Fibroblast of the conjunctiva (primary cell): ENCODE data around the gene PRPS1.
"Not testable (repeated sequence)": the region's sequence is repeated elsewhere in the genome, so short reads cannot be mapped to it uniquely, and the experiment has no call there.

Experiments
- DNase-seq: peaks from one replicate; pipeline ENCODE4 v3.0.0-alpha.2; 2010; ENCODE audit warnings: low read depth

The PRPS1 gene

DNA sequence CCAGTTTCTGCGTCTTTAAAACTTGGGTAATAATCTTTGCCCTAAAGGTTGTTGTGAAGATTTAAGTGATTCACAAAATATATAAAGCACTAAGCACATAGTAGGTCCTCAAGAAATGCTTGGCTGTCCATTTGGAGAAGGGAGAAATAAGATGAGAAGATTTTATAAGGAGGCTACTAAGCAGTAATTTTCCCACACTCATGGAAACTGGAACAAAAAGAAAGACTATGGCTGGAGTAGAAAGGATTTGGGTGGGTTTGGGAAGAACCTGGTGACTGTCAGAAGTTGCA, 47.0 kb downstream of the PRPS1 start:
- DNase-seq, result no peak

DNA sequence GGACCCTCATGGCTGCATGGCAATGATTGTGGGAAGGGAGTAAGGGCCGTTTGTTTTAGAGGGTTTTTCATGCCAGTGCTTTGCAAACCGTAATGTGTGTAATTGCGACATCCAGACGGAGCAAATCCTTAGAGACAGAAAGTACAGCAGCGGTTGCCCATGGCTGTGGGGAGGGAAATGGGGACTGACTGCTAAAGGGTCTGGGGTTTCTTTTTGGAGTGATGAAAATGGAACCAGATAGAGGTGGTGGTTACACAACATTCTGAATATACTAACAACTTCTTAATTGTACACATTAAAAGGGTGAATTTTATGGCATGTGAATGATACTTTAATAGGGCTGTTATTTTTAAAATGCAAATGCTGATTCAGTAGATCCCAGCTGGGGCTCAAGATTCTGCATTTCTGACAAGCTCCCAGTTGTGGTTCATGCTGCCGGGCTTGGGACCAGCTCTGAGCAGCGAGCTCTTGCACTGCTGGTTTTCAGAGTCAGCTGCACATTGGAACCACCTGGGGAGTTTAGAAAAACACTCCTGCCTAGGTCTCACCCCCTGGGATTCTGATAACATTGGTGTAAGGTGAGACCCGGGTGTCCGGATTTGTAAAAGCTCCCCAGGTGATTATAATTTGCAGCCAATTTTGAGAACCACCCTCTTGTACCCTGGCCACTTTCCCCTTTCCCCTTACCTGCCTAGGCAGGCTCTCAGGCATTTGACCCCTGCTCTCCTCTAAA, 47.7 kb downstream of the PRPS1 start:
- peak; percentile 53 for DNase-seq

DNA sequence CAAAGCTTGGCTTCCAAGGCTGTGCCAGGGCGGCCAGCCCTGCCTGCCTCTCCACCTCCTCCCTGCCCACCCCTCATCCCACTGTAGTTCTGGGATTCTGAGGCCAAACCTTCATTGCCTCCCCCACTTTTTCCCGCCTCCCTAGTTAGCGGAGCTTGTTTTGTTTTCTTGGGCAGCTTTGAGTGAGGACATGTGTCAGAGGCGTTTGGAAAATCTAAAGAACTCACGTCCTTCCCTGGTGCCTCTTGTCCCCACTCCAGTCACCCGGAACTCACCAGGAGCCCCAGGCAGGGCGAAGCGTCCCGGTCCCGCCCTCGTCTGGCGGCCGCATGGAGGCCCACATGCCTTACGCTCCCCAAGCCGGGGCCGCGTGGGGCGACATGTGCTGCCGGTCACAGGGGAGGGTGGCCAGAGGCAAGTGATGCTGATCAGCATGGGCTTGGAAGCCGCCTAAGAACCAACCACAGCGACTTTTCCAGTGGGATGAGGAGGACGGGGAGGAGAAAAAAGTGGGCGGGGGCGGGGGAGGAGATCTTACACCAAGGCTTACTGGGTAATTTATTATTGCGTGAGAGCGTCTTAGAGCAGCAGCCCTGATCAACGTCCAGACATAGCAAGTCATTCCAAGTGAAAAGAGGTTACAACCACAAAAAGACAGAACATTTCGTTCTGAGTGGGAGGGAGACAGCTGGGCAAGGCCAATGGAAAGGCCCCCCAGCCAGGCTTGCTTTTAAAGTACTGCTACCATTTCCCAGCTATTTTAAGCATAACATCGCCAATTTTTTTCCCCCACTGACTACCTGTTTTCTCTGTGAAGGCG, 48.5 kb downstream of the PRPS1 start:
- DNase-seq, result peak; percentile 93

DNA sequence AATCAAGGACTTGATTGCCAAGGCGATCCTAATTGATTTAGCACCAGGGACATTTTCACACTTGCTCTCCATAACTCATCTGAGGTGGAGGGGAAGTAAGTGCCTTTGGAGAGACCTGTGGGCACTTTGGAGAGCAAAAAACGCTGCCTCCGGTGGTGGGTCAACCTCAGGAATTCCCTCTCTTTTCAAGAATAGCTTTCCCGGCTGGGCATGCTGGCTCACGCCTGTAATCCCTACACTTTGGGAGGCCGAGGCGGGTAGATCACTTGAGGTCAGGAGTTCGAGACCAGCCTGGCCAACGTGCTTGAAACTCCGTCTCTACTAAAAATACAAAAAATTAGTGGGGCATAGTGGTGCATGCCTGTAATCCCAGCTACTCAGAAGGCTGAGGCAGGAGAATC, 49.2 kb downstream of the PRPS1 start:
- DNase-seq, result no peak

DNA sequence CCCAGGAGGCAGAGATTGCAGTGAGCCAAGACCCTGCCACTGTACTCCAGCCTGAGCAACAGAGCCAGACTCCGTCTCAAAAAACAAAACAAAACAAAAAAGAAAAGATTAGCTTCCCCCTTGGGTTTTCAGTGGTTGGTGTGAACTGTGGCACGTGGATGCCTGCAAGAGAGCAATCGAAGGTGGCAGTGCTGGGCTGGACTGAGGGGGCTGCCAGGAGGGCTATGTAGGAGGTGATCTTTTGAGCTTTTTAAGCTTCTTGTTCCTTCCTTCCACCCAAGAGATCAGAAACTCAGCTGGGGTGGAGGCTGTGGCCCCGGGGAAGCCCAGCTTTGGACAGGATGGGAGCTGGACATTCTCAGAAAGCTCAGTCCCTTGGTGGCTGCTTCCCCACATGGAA, 49.6 kb downstream of the PRPS1 start:
- no peak for DNase-seq

DNA sequence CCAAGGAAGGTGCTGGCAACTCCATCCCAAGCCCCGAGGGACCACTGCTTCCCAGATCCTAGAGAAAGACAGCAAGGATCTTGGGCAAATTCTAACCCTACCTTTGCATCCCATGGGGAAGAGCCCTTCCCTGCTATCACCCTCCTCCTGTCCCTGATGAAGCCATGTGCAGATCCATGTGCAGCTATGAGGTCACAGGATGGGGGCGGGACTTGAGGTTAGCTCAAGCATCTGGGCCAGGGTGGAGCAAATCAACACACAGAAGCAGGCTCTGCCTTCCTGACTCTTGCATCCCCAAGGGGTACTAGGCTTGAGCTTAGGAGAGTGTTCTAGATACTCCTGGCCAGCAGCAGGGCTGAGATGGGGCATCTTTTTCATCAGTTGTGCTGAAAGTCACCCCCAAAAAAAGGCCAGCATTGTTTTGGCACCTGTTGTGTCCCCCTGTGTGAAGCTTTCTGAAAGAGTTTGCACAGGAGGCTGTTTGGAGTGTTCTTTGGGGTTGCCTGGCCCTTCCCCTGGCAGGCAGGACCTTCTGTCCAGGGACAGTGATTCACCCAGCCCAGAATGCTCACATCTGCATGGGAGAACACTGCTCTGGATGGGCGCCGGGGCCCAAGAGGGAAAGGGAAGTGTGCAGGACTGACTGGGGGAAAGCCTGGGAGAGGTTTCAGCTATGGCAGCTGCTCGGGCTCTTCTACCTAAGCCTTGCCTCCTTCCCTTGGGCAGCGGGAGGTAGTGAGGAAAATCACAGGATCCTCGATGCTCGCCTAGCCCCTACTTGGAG, 50.8 kb downstream of the PRPS1 start:
- DNase-seq, result peak; percentile 78

DNA sequence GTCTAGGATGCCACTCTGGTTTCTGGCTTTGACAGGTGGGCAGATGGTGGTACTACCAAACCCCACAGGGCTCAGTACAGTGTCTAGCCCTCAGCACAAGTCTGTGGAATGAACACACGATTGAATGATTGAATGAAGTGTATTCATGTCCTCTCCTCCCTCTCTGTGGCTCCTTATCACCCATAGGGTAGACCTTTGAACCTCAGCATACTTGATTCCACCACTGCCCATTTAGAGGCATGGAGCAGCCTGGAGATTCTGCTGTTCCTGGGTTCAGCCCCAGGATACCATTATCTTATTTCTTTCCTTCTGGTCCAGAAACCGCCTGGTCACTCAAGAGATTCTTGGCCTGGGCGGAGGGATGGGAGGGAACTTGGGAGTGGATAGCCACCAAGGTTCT, 53.9 kb downstream of the PRPS1 start:
- no peak for DNase-seq

DNA sequence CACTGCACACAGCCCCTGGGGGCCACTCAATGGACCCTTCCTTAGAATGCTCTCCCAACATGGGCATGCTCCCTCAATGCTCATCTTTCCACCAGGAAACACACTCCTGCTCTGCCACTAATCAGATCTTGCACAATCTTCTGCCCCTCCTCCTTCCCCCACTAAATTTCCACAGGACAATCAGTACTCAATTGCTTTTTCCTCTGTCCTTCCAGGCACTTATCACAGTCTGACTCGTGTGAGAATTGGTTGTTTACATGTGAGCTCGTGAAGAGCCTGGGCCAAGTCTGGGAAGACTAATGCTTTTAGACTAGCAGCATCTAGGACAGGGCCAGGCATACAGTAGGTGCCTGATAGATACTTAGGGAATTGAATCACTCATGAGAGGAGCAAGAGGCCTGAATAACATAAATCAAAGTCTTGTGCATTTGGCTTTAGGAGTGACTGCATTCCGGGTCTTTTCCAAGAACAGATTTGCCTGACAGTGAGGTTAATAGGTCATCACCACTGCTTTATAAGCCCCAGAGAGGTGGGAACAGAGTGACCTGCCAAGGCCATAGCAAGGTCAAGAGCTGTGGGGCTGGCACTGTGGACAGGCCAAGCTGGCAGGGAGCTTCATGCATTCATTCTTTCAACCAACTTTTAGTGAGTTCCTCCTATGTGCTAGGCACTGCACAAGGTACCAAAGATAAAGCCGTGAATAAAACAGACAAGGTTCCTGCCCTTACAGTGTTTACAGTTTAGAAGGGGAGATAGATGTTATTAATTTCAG, 55.0 kb downstream of the PRPS1 start:
- DNase-seq, result no peak

DNA sequence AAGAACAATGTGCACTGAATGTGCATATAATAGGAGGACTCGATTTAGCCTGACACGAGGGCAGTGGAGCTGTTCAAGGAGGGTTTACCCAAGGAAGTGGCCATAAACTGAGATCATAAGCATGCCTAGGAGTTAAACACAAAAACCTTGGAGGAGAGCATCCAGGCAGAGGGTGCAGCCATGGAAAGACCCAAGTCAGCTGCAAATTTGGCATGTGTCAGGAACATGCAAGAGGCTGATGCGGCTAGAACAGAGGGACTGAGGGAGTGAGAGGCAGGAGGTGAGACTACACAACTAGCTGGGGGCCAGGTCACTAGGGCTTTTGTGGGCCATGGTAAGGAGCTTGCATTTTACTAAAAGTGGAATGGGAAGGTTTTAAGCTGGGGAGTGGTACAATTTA, 55.6 kb downstream of the PRPS1 start:
- no peak for DNase-seq

DNA sequence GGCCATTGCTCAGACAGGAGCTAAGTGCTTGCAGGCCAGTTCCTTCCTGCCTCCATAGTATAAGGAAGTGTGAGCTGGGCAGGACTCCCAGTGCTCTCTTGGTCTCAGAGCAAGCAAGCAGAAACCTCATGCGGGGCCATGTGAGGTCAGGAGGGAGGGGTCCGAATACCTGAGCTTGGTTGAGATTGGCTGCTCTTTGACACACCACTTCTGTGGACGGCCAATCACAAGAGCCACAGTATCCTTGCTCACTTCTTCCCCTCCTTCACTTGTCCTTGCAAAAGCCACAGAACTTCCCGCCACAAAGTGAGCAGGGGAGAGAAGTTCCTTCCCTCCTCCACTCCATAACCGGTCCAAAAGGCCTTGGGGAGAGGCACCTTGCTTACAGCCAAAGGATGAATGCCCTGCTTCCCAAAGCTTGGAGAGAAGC, 56.7 kb downstream of the PRPS1 start:
- peak; percentile 63 for DNase-seq

DNA sequence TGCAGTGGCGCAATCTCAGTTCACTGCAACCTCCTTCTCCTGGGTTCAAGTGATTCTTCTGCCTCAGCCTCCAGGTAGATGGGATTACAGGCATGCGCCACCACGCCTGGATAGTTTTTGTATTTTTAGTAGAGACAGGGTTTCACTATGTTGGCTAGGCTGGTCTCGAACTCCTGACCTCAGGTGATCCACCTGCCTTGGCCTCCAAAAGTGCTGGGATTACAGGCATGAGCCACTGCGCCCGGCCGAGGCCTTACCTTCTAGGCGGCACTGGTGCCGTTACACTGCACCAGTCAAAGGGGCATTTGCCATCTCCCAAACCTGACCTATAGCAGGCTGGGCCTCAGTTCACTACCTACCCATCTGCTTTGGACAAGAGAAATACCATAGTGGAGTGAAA, 57.3 kb downstream of the PRPS1 start:
- DNase-seq, result not testable (repeated sequence)

DNA sequence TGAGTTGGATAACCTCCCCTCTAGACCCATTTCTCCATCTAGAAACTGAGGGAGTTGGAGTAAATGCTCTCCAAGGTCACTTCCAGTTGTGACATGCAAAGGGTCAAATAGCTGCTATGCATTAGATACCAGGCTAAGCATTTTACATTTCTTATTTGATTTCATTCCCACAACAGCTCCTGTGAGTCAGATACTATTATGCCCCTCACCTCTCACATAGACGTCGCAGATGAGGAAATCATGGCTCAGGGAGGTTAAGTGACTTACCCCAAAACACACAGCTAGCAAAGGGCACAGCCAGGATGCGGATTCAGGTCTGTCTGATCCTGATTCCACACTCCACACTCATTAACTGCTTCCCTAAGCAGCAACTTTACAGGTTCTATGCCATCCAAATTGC, 57.7 kb downstream of the PRPS1 start:
- no peak for DNase-seq

DNA sequence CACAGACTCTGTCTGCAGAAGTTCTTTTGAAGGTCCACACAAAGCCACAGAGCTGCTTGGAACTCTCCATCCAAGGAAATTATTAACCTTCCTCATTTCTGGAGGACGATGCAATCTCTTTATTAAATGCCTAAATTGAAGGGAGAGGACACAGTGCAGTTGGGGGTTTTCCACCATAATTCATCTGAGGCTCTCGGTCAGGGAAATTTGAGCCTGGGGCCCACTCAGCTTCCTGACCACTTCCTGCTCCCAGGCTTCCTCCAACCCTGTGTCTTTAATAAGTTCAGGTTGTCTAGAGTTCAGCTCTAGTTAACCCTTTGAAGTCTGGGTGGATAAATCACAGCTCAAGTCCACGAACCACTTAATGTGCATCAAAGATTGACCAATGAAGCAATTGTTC, 58.5 kb downstream of the PRPS1 start:
- no peak for DNase-seq

DNA sequence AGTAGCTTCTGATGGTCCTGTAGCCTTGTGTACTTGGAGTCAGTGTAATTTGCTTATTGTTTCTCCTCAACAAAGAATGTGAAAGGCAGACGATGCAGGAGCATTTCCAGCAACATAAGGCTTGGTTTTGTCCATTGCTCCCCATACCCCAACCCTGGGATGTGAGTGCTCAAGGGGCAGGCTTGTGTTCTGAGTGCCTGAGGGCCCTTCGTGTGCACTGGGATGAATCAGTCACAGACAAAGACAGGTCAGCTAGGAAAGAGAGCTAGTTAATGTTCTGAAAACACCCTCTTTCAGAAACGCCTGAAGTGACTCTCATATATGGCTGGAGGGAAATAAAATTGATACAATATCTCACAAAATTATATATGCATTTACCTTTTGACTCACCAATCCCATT, 59.1 kb downstream of the PRPS1 start:
- no peak for DNase-seq

DNA sequence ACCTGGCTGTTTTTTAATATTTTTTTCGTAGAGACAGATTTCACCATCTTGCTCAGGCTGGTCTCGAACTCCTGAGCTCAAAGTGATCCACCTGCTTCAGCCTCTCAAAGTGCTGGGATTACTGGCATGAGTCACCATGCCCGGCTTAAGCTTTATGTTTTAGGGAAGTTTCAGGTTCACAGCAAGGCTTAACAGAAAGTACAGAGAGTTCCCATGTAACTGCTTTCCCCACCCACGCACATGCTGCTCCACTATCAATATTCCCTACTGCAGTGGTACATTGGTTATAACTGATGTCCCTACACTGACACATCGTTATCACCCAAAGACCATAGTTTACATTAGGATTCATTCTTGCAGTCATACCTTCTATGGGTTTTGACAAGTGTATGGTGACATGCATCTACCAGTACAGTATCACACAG, 62.7 kb downstream of the PRPS1 start:
- no peak for DNase-seq

DNA sequence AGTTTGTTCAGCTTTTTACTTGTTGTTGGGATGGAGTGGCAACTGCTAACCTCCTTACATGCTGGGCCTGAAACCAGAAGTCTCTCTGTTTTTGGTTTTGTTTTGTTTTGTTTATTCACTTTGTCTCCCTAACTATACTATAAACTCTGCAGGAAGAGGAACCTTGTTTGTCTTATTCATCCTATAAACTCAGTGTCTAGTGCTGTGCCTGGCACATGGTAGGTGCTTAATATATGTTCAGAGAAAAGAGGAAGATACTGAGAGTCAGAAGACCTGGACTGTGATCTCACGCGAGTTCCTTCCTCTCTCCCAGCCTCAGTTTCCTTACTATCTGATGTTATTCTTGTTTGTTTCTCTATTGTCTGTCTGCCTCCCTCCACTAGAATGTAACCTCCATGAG, 71.3 kb downstream of the PRPS1 start:
- DNase-seq, result no peak

DNA sequence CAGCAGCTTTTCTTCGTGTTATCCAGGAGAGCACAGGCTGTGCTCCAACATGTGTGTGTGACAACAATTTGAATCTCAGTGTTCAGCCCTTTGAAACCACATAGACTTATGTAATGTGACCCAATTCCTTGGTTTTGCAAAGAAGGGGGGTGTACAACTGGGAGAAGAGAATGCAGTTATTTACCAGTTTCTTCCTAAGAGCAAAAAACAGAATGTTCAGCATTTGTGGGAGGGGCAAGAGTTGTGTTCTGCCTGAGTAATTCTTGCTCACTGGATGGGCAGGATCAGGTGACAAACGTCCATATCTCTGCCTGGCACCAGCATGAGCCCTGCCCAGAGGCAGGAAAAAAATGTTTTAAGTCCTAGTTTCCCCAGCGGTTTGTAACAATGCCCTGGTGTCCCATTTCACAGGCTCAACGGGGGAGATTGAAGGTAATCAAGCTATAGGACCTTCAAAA, 72.0 kb downstream of the PRPS1 start:
- DNase-seq, result no peak
